ENCODE measurements around the gene PPME1. TPM values are rescaled to one million over a fixed set of nuclear protein-coding genes. Genes with fewer than 3 reads are reported as not detected.

The PPME1 gene
- total RNA-seq, 1 experiment from 2014 or later: 68.3 TPM

DNA sequence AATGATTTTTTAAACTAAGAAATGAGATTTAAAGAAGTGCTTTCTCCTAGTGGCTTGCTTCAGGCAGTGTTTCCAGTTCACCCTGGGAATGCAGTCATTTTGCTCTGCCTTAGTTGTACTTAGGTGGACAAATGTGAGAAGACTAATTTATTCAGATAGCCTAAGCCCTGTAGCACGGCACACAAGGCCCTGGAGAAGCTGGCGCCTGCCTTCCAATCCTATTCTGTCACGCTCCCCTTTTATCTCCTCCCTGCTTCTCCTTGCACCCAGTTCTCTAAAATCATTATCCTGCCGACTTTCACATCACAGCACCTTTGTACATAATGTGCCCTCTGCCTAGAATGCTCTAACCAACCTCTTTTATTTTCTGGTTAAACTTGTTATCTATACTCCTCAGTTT, 64.0 kb downstream of the PPME1 start (continued):
- TF ChIP-seq SP1 (IDR thresholded peaks at IDR 0.05; ENCODE audit: low read depth) (no peak), REST (IDR thresholded peaks at IDR 0.05; ENCODE audit: low read depth) (no peak), SRF (IDR thresholded peaks at IDR 0.05; ENCODE audit: low read depth) (no peak), POLR2A (IDR thresholded peaks at IDR 0.05; ENCODE audit: borderline replicate concordance, extremely low read depth, insufficient read depth, insufficient read length) (no peak), FOSL1 (IDR thresholded peaks at IDR 0.05; ENCODE audit: low read depth) (no peak)

DNA sequence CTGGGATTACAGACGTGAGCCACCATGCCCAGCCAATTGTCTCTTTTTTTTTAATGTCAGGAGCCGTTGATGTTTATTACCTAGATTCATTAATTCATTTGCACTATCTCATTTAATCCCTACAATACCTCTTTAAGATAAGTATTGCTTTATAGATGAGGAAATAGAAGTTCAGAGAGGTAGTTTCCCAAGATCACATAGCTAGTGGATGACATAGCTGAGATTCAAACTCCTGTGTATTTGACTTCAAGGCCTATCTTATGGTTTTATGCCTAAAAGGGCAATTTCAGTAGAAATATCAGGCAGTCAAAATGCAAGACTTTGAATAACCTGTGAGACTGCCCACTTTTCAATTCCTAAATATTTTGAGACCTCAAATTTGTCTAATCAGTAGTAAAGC, 66.5 kb downstream of the PPME1 start:
- ChIA-PET CTCF (no interaction called here), POLR2A (no interaction called here), RAD21 (ENCODE audit: low non-redundant PET in 1 of 2, low total read pairs in 2 of 2, uncharacterized antibody in 2 of 2, unreplicated experiment in 2 of 2) (no interaction called here)
- H3K9ac ChIP-seq (ENCODE audit: low read length): no peak overlapping the region
- H4K20me1 ChIP-seq (ENCODE audit: insufficient read depth): no peaks in the 10 kb centered on the region
- peaks cover 21 to 41% of the 10 kb centered on the region in 2 experiments for H3K36me3 ChIP-seq (ENCODE audit: control insufficient read depth in 1 of 2, insufficient read depth in 2 of 2, low read length in 2 of 2)
- H3K4me3 ChIP-seq (replicated peaks in 1 of 2; ENCODE audit: low read depth in 1 of 2, low read length in 2 of 2): no peak overlapping the region
- H3K79me2 ChIP-seq (ENCODE audit: insufficient read depth, low read length): no peaks in the 10 kb centered on the region; the same call in 1 of the 2 replicates
- H3K27ac ChIP-seq (ENCODE audit: low read depth, low read length): no peak overlapping the region
- H3K27me3 ChIP-seq (ENCODE audit: insufficient read depth, low read length): no peaks in the 10 kb centered on the region
- H3K9me2 ChIP-seq (ENCODE audit: insufficient read depth): no peaks in the 10 kb centered on the region
- H3K9me3 ChIP-seq (ENCODE audit: control insufficient read depth in 1 of 2, insufficient read depth in 1 of 2, low read depth in 1 of 2, low read length in 2 of 2): no peaks in the 10 kb centered on the region
- no TSS peak for BruUV-seq (replicated peaks)
- no peak overlapping the region for H3K4me2 ChIP-seq (ENCODE audit: low read length)
- TF ChIP-seq SRF (IDR thresholded peaks at IDR 0.05; ENCODE audit: low read depth) (no peak), ATF3 (IDR thresholded peaks at IDR 0.05) (no peak)
- TF ChIP-seq, protein P1, sequence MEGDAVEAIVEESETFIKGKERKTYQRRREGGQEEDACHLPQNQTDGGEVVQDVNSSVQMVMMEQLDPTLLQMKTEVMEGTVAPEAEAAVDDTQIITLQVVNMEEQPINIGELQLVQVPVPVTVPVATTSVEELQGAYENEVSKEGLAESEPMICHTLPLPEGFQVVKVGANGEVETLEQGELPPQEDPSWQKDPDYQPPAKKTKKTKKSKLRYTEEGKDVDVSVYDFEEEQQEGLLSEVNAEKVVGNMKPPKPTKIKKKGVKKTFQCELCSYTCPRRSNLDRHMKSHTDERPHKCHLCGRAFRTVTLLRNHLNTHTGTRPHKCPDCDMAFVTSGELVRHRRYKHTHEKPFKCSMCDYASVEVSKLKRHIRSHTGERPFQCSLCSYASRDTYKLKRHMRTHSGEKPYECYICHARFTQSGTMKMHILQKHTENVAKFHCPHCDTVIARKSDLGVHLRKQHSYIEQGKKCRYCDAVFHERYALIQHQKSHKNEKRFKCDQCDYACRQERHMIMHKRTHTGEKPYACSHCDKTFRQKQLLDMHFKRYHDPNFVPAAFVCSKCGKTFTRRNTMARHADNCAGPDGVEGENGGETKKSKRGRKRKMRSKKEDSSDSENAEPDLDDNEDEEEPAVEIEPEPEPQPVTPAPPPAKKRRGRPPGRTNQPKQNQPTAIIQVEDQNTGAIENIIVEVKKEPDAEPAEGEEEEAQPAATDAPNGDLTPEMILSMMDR (IDR thresholded peaks at IDR 0.05 in 2 of 3, conservative IDR thresholded peaks at IDR 0.05 in 1 of 3; ENCODE audit: borderline replicate concordance in 1 of 3, insufficient read depth in 1 of 3, low read depth in 2 of 3, low read length in 2 of 3): no peak
- no peak for DNase-seq (ENCODE audit: low read depth, low spot score)
- intact Hi-C loops (cut with micrococcal nuclease): no loop called here
- ATAC-seq: no peak
- H3K4me1 ChIP-seq (ENCODE audit: control insufficient read depth in 1 of 2, insufficient read depth in 2 of 2, low read length in 2 of 2): no peaks in the 10 kb centered on the region
- no peak overlapping the region for H2AFZ ChIP-seq (ENCODE audit: low read depth, low read length, poor library complexity, severe bottlenecking)
